ENCODE measurements around the gene JPH2.

The JPH2 gene

GRCh38 chr20:44099832-44100231, 87.2 kb downstream of the JPH2 start:
- DNase-seq (ENCODE audit: low read depth in 2 of 2), result no peak

GRCh38 chr20:44098657-44099056, 88.3 kb downstream of the JPH2 start:
- DNase-seq (ENCODE audit: low read depth in 2 of 2), result no peak

GRCh38 chr20:44098256-44098630, 88.7 kb downstream of the JPH2 start:
- DNase-seq (ENCODE audit: low read depth in 2 of 2), result no peak

- no peak for DNase-seq (ENCODE audit: low read depth in 2 of 2)
Measured at GRCh38 chr20:44097521-44098255, 89.3 kb downstream of the JPH2 start.

GRCh38 chr20:44095831-44096230, 91.2 kb downstream of the JPH2 start:
- no peak for DNase-seq (ENCODE audit: low read depth in 2 of 2)

GRCh38 chr20:44093249-44093582, 93.8 kb downstream of the JPH2 start:
- no peak for DNase-seq (ENCODE audit: low read depth in 2 of 2)

- DNase-seq (ENCODE audit: low read depth in 2 of 2), result no peak
Measured at GRCh38 chr20:44092551-44093248, 94.3 kb downstream of the JPH2 start.

- no peak for DNase-seq (ENCODE audit: low read depth in 2 of 2)
Measured at GRCh38 chr20:44091026-44091425, 96.0 kb downstream of the JPH2 start.

GRCh38 chr20:44089987-44090674, 96.9 kb downstream of the JPH2 start:
- no peak for DNase-seq (ENCODE audit: low read depth in 2 of 2)

- DNase-seq (ENCODE audit: low read depth in 2 of 2), result no peak
Measured at GRCh38 chr20:44087857-44088120, 99.2 kb downstream of the JPH2 start.

GRCh38 chr20:44087051-44087856, 99.7 kb downstream of the JPH2 start:
- no peak for DNase-seq (ENCODE audit: low read depth in 2 of 2)

GRCh38 chr20:44085616-44086434, 101.2 kb downstream of the JPH2 start:
- no peak for DNase-seq (ENCODE audit: low read depth in 2 of 2)

GRCh38 chr20:44084891-44085290, 102.1 kb downstream of the JPH2 start:
- no peak for DNase-seq (ENCODE audit: low read depth in 2 of 2)

- DNase-seq (ENCODE audit: low read depth in 2 of 2), result no peak
Measured at GRCh38 chr20:44084439-44084838, 102.5 kb downstream of the JPH2 start.

- DNase-seq (ENCODE audit: low read depth in 2 of 2), result no peak
Measured at GRCh38 chr20:44083220-44083933, 103.6 kb downstream of the JPH2 start.

GRCh38 chr20:44081888-44082287, 105.1 kb downstream of the JPH2 start:
- no peak for DNase-seq (ENCODE audit: low read depth in 2 of 2)

- DNase-seq (ENCODE audit: low read depth in 2 of 2), result no peak
Measured at GRCh38 chr20:44081476-44081875, 105.5 kb downstream of the JPH2 start.

- peak; percentile 58 to 69 for DNase-seq (ENCODE audit: low read depth in 2 of 2)
Measured at GRCh38 chr20:44080646-44081267, 106.2 kb downstream of the JPH2 start.

- no peak for DNase-seq (ENCODE audit: low read depth in 2 of 2)
Measured at GRCh38 chr20:44080064-44080463, 106.9 kb downstream of the JPH2 start.

GRCh38 chr20:44079291-44079690, 107.7 kb downstream of the JPH2 start:
- no peak for DNase-seq (ENCODE audit: low read depth in 2 of 2)

- DNase-seq (ENCODE audit: low read depth in 2 of 2), result no peak
Measured at GRCh38 chr20:44075950-44076232, 111.1 kb downstream of the JPH2 start.
